Adipose tissue (tissue), 3 donors: ENCODE data around the gene DLGAP4. TPM values are rescaled to one million over a fixed set of nuclear protein-coding genes. Genes with fewer than 3 reads are reported as not detected.

Experiments
- H3K27ac ChIP-seq: one replicate; pipeline ENCODE4 v1.5.1; 2013; ENCODE audit warnings: low read depth, low read length
- WGBS, 3 donors: extraction: QIAGEN DNeasy Blood & Tissue Kit; methylation state at CpG; one replicate each; pipeline ENCODE4 v1.1.7; 2013; 5-methylcytosine and 5-hydroxymethylcytosine counted together
- polyA plus RNA-seq, 3 donors: library from polyadenylated mRNA; stranded (reverse); fragments of 200-250 nt; gene quantifications; one replicate each; pipeline ENCODE4 v1.2.3, GENCODE V29; 2013
- donor health status: healthy with polysubstance abuse.
- donor health status: Bipolar disorder and iron deficiency.
- donor health status: healthy.

DLGAP4 gene
- polyA plus RNA-seq, 3 donors: 20.1 to 41.2 (median 31.9) TPM

GRCh38 chr20:36317675-36318074 is 11.5 kb downstream of the DLGAP4 start:
- H3K27ac ChIP-seq: no peak overlapping the region
- 57 to 85% (median 81%) methylated on average over 3 of the region's 3 CpGs for WGBS, 3 donors

GRCh38 chr20:36318166-36318565 is 12.0 kb downstream of the DLGAP4 start:
- 74 to 86% (median 77%) methylated on average over 3 of the region's 3 CpGs for WGBS, 3 donors

GRCh38 chr20:36319356-36320260 is 13.5 kb downstream of the DLGAP4 start:
- 69 to 80% (median 72%) methylated on average over 12 of the region's 12 CpGs for WGBS, 3 donors
- H3K27ac ChIP-seq: no peak overlapping the region

More at GRCh38 chr20:36318166-36318565, 12.0 kb downstream of the DLGAP4 start:
- no peak overlapping the region for H3K27ac ChIP-seq

GRCh38 chr20:36320261-36320897 is 14.2 kb downstream of the DLGAP4 start:
- 60 to 72% (median 66%) methylated on average over 8 of the region's 8 CpGs for WGBS, 3 donors
- no peak overlapping the region for H3K27ac ChIP-seq

GRCh38 chr20:36320898-36321695 is 15.0 kb downstream of the DLGAP4 start:
- 82 to 83% (median 83%) methylated on average over 24 of the region's 24 CpGs for WGBS, 3 donors
- H3K27ac ChIP-seq: no peak overlapping the region

- no peak overlapping the region for H3K27ac ChIP-seq
- 52 to 67% (median 63%) methylated on average over 5 of the region's 5 CpGs for WGBS, 3 donors
Measured at GRCh38 chr20:36322131-36322530, 16.0 kb downstream of the DLGAP4 start.

- H3K27ac ChIP-seq: no peak overlapping the region
- whole genome bisulfite sequencing, 3 donors: 80 to 89% (median 86%) methylated on average over 5 of the region's 5 CpGs
Measured at GRCh38 chr20:36330091-36330490, 24.0 kb downstream of the DLGAP4 start.

GRCh38 chr20:36331209-36331608 is 25.1 kb downstream of the DLGAP4 start:
- WGBS, 3 donors: 28 to 31% (median 28%) methylated on average over 7 of the region's 7 CpGs
- no peak overlapping the region for H3K27ac ChIP-seq

- 80 to 84% (median 84%) methylated on average over 5 of the region's 5 CpGs for WGBS, 3 donors
- H3K27ac ChIP-seq: no peak overlapping the region
Measured at GRCh38 chr20:36333841-36334240, 27.7 kb downstream of the DLGAP4 start.

GRCh38 chr20:36334281-36335205 is 28.4 kb downstream of the DLGAP4 start:
- H3K27ac ChIP-seq: no peak overlapping the region
- 65 to 77% (median 70%) methylated on average over 20 of the region's 20 CpGs for WGBS, 3 donors

- H3K27ac ChIP-seq: no peak overlapping the region
- 83 to 92% (median 85%) methylated on average over 12 of the region's 12 CpGs for WGBS, 3 donors
Measured at GRCh38 chr20:36335206-36335870, 29.2 kb downstream of the DLGAP4 start.

GRCh38 chr20:36336204-36336603 is 30.1 kb downstream of the DLGAP4 start:
- 40 to 81% (median 78%) methylated on average over 4 of the region's 4 CpGs for WGBS, 3 donors
- no peak overlapping the region for H3K27ac ChIP-seq

GRCh38 chr20:36336954-36337704 is 31.0 kb downstream of the DLGAP4 start:
- no peak overlapping the region for H3K27ac ChIP-seq
- 37 to 54% (median 38%) methylated on average over 13 of the region's 13 CpGs for WGBS, 3 donors

- H3K27ac ChIP-seq: no peak overlapping the region
- WGBS, 3 donors: 72 to 85% (median 74%) methylated on average over 4 of the region's 4 CpGs
Measured at GRCh38 chr20:36337886-36338285, 31.7 kb downstream of the DLGAP4 start.

GRCh38 chr20:36339646-36340592 is 33.8 kb downstream of the DLGAP4 start:
- H3K27ac ChIP-seq: no peak overlapping the region
- WGBS, 3 donors: 27 to 53% (median 31%) methylated on average over 24 of the region's 24 CpGs

- 61 to 76% (median 66%) methylated on average over 9 of the region's 9 CpGs for WGBS, 3 donors
- H3K27ac ChIP-seq: no peak overlapping the region
Measured at GRCh38 chr20:36340593-36340990, 34.5 kb downstream of the DLGAP4 start.
